ENCODE results near the gene TOR1B. TPM values are rescaled to one million over a fixed set of nuclear protein-coding genes. Genes with fewer than 3 reads are reported as not detected.

TOR1B gene
- total RNA-seq, 1 donor from 2014 or later: 14.5 TPM

DNA sequence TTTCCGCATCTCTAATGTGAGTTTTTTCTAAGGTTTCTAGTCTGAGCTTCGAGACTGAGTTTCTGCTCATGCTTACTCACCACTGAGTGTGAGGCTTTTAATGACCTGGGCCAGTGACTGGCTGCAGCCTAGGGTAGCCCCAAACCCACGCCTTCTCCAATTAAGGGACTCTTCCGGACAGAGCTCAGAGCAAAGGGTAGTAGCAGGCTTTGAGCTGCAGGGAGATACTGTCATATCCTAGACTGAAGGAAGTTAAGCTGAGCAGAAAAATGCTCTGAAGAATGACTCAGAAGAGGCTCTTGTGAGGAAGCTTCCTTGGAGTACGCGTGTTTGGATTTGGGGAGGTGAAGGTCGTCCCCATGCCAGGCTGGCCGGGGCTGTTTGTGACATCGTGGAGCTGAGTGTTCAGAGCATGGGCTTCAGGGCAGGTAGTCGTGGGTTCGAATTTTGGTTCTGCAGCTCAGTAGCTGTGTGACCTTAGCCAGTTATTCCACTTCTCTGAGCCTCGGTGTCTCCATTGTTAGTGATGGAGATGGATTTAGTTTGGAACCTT is 35.8 kb downstream of the TOR1B start:
- intact Hi-C loops (cut with DNase I): no loop called here
- Histone ChIP-seq H3K27me3 (no peaks in the 10 kb centered on the region), H3K9me3 (no peaks in the 10 kb centered on the region), H3K36me3 (no peaks in the 10 kb centered on the region), H3K27ac (no peak overlapping the region), H3K4me3 (no peak overlapping the region), H3K4me1 (peaks cover 53% of the 10 kb centered on the region)
- TF ChIP-seq POLR2A (IDR thresholded peaks at IDR 0.05) (no peak), CTCF (IDR thresholded peaks at IDR 0.05) (no peak), POLR2AphosphoS5 (IDR thresholded peaks at IDR 0.05; ENCODE audit: insufficient read depth in 1 of 2, low read depth in 1 of 2) (no peak)
- DNase-seq (ENCODE audit: extremely low spot score in 2 of 2): no peak

GRCh38 chr9:129839324-129840023 is 36.5 kb downstream of the TOR1B start:
- no peak for TF ChIP-seq POLR2A (IDR thresholded peaks at IDR 0.05)
- no peak for TF ChIP-seq POLR2AphosphoS5 (IDR thresholded peaks at IDR 0.05; ENCODE audit: insufficient read depth in 1 of 2, low read depth in 1 of 2)
- no peak for TF ChIP-seq CTCF (IDR thresholded peaks at IDR 0.05)
- intact Hi-C loops (cut with DNase I): no loop called here
- H3K27ac ChIP-seq: no peak overlapping the region

GRCh38 chr9:129840034-129840433 is 37.0 kb downstream of the TOR1B start:
- Histone ChIP-seq H3K36me3 (no peaks in the 10 kb centered on the region), H3K9me3 (no peaks in the 10 kb centered on the region), H3K4me1 (peaks cover 44% of the 10 kb centered on the region), H3K4me3 (no peak overlapping the region), H3K27me3 (no peaks in the 10 kb centered on the region), H3K27ac (no peak overlapping the region)
- TF ChIP-seq POLR2A (IDR thresholded peaks at IDR 0.05): no peak
- TF ChIP-seq CTCF (IDR thresholded peaks at IDR 0.05): no peak
- no peak for TF ChIP-seq POLR2AphosphoS5 (IDR thresholded peaks at IDR 0.05; ENCODE audit: insufficient read depth in 1 of 2, low read depth in 1 of 2)
- intact Hi-C loops (cut with DNase I): no loop called here
- DNase-seq (ENCODE audit: extremely low spot score in 2 of 2): no peak

More at GRCh38 chr9:129839324-129840023, 36.5 kb downstream of the TOR1B start:
- Histone ChIP-seq H3K4me1 (peaks cover 46% of the 10 kb centered on the region), H3K36me3 (no peaks in the 10 kb centered on the region), H3K9me3 (no peaks in the 10 kb centered on the region), H3K27me3 (no peaks in the 10 kb centered on the region), H3K4me3 (no peak overlapping the region)
- no peak for DNase-seq (ENCODE audit: extremely low spot score in 2 of 2)

DNA sequence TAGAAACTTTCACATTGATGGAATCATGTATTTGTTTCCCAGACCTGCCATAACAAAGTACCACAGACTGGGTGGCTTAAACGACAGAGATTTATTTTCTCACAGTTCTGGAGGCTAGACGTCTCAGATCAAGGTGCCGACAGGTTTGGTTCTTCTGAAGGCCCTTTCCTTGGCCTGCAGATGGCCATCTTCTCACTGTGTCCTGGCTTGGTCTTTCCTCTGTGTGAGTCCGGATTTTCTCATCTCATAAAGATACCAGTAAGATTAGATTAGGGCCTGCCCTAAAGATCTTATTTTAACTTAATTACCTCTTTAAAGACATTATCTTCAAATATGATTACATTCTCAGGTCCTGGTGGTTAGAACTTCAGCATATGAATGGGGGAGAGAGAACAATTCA is 38.1 kb downstream of the TOR1B start:
- H3K4me1 ChIP-seq: peaks cover 40% of the 10 kb centered on the region
- no peaks in the 10 kb centered on the region for H3K9me3 ChIP-seq
- H3K4me3 ChIP-seq: no peak overlapping the region
- TF ChIP-seq CTCF (IDR thresholded peaks at IDR 0.05) (no peak), POLR2A (IDR thresholded peaks at IDR 0.05) (no peak), POLR2AphosphoS5 (IDR thresholded peaks at IDR 0.05; ENCODE audit: insufficient read depth in 1 of 2, low read depth in 1 of 2) (no peak)
- H3K36me3 ChIP-seq: no peaks in the 10 kb centered on the region
- DNase-seq (ENCODE audit: extremely low spot score in 2 of 2): no peak
- H3K27ac ChIP-seq: no peak overlapping the region
- H3K27me3 ChIP-seq: no peaks in the 10 kb centered on the region
- intact Hi-C loops (cut with DNase I): no loop called here

- H3K9me3 ChIP-seq: no peaks in the 10 kb centered on the region
- no peak overlapping the region for H3K4me3 ChIP-seq
- no peaks in the 10 kb centered on the region for H3K36me3 ChIP-seq
- no peaks in the 10 kb centered on the region for H3K27me3 ChIP-seq
- no peak overlapping the region for H3K27ac ChIP-seq
- H3K4me1 ChIP-seq: peaks cover 19% of the 10 kb centered on the region
- no peak for DNase-seq (ENCODE audit: extremely low spot score in 2 of 2)
- intact Hi-C loops (cut with DNase I): no loop called here
- TF ChIP-seq POLR2A (IDR thresholded peaks at IDR 0.05) (no peak), CTCF (IDR thresholded peaks at IDR 0.05) (no peak), POLR2AphosphoS5 (IDR thresholded peaks at IDR 0.05; ENCODE audit: insufficient read depth in 1 of 2, low read depth in 1 of 2) (no peak)
These were observed 42.4 kb downstream of the TOR1B start for GRCh38 chr9:129845373-129845772.

All from vagina (tissue), 2 donors.